ENCODE data around the gene TCFL5. TPM values are rescaled to one million over a fixed set of nuclear protein-coding genes. Genes with fewer than 3 reads are reported as not detected.
A peak's percentile ranks its signal among the peaks of the same experiment; 100 is the strongest.

The TCFL5 gene
- total RNA-seq, 4 donors from 2014 or later: 12.3 to 29.7 (median 18.8) TPM

GRCh38 chr20:62907384-62908317, 46.0 kb upstream of the TCFL5 start:
- peaks cover 94 to 100% (median 97%) of the 10 kb centered on the region in 4 donors for H3K36me3 ChIP-seq

GRCh38 chr20:62906647-62907375, 45.2 kb upstream of the TCFL5 start:
- intact Hi-C loops (cut with DNase I): no loop called here
- no peak for DNase-seq (ENCODE audit: extremely low spot score)
- Histone ChIP-seq H3K4me1 (peaks cover 7 to 27% (median 16%) of the 10 kb centered on the region in 4 donors), H3K4me3 (no peak overlapping the region), H3K9me3 (no peaks in the 10 kb centered on the region), H3K27me3 (no peaks in the 10 kb centered on the region), H3K27ac (replicated peaks in 1 of 4) (no peak overlapping the region), H3K36me3 (peaks cover 89 to 100% (median 99%) of the 10 kb centered on the region in 4 donors)
- no peak for TF ChIP-seq EP300 (IDR thresholded peaks at IDR 0.05)
- no peak for TF ChIP-seq CTCF (IDR thresholded peaks at IDR 0.05)
- TF ChIP-seq POLR2AphosphoS5 (IDR thresholded peaks at IDR 0.05): no peak
- no peak for TF ChIP-seq POLR2A (IDR thresholded peaks at IDR 0.05; ENCODE audit: low read depth)
- 93% methylated on average over 31 of the region's 31 CpGs for whole genome bisulfite sequencing

More at GRCh38 chr20:62907384-62908317, 46.0 kb upstream of the TCFL5 start:
- no peak for DNase-seq (ENCODE audit: extremely low spot score)
- Histone ChIP-seq H3K4me1 (peaks cover 8 to 30% (median 21%) of the 10 kb centered on the region in 4 donors), H3K27ac (replicated peaks in 1 of 4) (no peak overlapping the region), H3K4me3 (no peak overlapping the region), H3K9me3 (no peaks in the 10 kb centered on the region), H3K27me3 (no peaks in the 10 kb centered on the region)
- WGBS: 61% methylated on average over 14 of the region's 16 CpGs
- TF ChIP-seq POLR2A (IDR thresholded peaks at IDR 0.05; ENCODE audit: low read depth) (no peak), EP300 (IDR thresholded peaks at IDR 0.05) (no peak), POLR2AphosphoS5 (IDR thresholded peaks at IDR 0.05) (no peak), CTCF (IDR thresholded peaks at IDR 0.05) (peak in 1 of 3 experiments; percentile 35)
- intact Hi-C loops (cut with DNase I): no loop called here

GRCh38 chr20:62906209-62906608, 44.6 kb upstream of the TCFL5 start:
- Histone ChIP-seq H3K27ac (replicated peaks in 1 of 4) (no peak overlapping the region), H3K4me3 (no peak overlapping the region), H3K9me3 (no peaks in the 10 kb centered on the region), H3K27me3 (no peaks in the 10 kb centered on the region), H3K36me3 (peaks cover 87 to 100% (median 98%) of the 10 kb centered on the region in 4 donors), H3K4me1 (peaks cover 7 to 25% (median 15%) of the 10 kb centered on the region in 4 donors)
- intact Hi-C loops (cut with DNase I): no loop called here
- DNase-seq (ENCODE audit: extremely low spot score): no peak
- TF ChIP-seq EP300 (IDR thresholded peaks at IDR 0.05) (no peak), POLR2A (IDR thresholded peaks at IDR 0.05; ENCODE audit: low read depth) (no peak), CTCF (IDR thresholded peaks at IDR 0.05) (no peak), POLR2AphosphoS5 (IDR thresholded peaks at IDR 0.05) (no peak)
- 95% methylated on average over 14 of the region's 16 CpGs for WGBS

- TF ChIP-seq POLR2A (IDR thresholded peaks at IDR 0.05; ENCODE audit: low read depth): no peak
- no peak for TF ChIP-seq EP300 (IDR thresholded peaks at IDR 0.05)
- no peak for TF ChIP-seq CTCF (IDR thresholded peaks at IDR 0.05)
- TF ChIP-seq POLR2AphosphoS5 (IDR thresholded peaks at IDR 0.05): no peak
- no peak for DNase-seq (ENCODE audit: extremely low spot score)
- 89% methylated on average over 17 of the region's 17 CpGs for WGBS
- Histone ChIP-seq H3K27ac (replicated peaks in 1 of 4) (no peak overlapping the region), H3K9me3 (no peaks in the 10 kb centered on the region), H3K27me3 (no peaks in the 10 kb centered on the region), H3K4me3 (no peak overlapping the region), H3K4me1 (peaks cover 8 to 26% (median 18%) of the 10 kb centered on the region in 4 donors), H3K36me3 (peaks cover 83 to 100% (median 94%) of the 10 kb centered on the region in 4 donors)
- intact Hi-C loops (cut with DNase I): no loop called here
Measured at GRCh38 chr20:62905536-62906117, 44.0 kb upstream of the TCFL5 start.
